ENCODE data around the gene SLC12A6. TPM values are rescaled to one million over a fixed set of nuclear protein-coding genes. Genes with fewer than 3 reads are reported as not detected.
A peak's percentile ranks its signal among the peaks of the same experiment; 100 is the strongest.
"Not testable (repeated sequence)": the region's sequence is repeated elsewhere in the genome, so short reads cannot be mapped to it uniquely, and the experiment has no call there.

SLC12A6 gene
- total RNA-seq, 1 donor from 2014 or later, result 18.4 TPM

- intact Hi-C loops (cut with micrococcal nuclease), result loop anchor here (10.0 kb wide), 3 partner anchors 260 to 330 kb away; partner anchors contain the start of genes AVEN, EMC7 and PGBD4
- peaks cover 27% of the 10 kb centered on the region for H3K36me3 Mint-ChIP-seq (ENCODE audit: low read depth)
- peak overlapping the region; percentile 99 for H3K4me3 Mint-ChIP-seq
- no peaks in the 10 kb centered on the region for H3K9me3 Mint-ChIP-seq
- H3K27me3 Mint-ChIP-seq, result peaks cover 1% of the 10 kb centered on the region
- no peak for DNase-seq
- H3K4me1 Mint-ChIP-seq, result peaks cover 37% of the 10 kb centered on the region
- H3K27ac Mint-ChIP-seq, result peak overlapping the region; percentile 48
These were observed 27.7 kb upstream of the SLC12A6 start for GRCh38 chr15:34365091-34365825.

GRCh38 chr15:34364041-34364440 is 26.5 kb upstream of the SLC12A6 start:
- no peak overlapping the region for H3K4me3 Mint-ChIP-seq
- H3K27ac Mint-ChIP-seq, result no peak overlapping the region
- peaks cover 37% of the 10 kb centered on the region for H3K36me3 Mint-ChIP-seq (ENCODE audit: low read depth)
- no peaks in the 10 kb centered on the region for H3K9me3 Mint-ChIP-seq
- no peaks in the 10 kb centered on the region for H3K27me3 Mint-ChIP-seq
- H3K4me1 Mint-ChIP-seq, result peaks cover 31% of the 10 kb centered on the region
- intact Hi-C loops (cut with micrococcal nuclease), result loop anchor here (10.0 kb wide), 3 partner anchors 259 to 329 kb away; partner anchors contain the start of genes AVEN, EMC7 and PGBD4
- no peak for DNase-seq

- Mint-ChIP-seq H3K9me3 (no peaks in the 10 kb centered on the region), H3K36me3 (ENCODE audit: low read depth) (peaks cover 43% of the 10 kb centered on the region), H3K4me1 (peaks cover 28% of the 10 kb centered on the region), H3K4me3 (no peak overlapping the region), H3K27me3 (no peaks in the 10 kb centered on the region), H3K27ac (no peak overlapping the region)
- intact Hi-C loops (cut with micrococcal nuclease), result loop anchor here (10.0 kb wide), 3 partner anchors 257 to 327 kb away; partner anchors contain the start of genes AVEN, EMC7 and PGBD4
- no peak for DNase-seq
These were observed 24.6 kb upstream of the SLC12A6 start for GRCh38 chr15:34362047-34362773.

GRCh38 chr15:34361278-34361677 is 23.7 kb upstream of the SLC12A6 start:
- DNase-seq, result no peak
- peaks cover 24% of the 10 kb centered on the region for H3K4me1 Mint-ChIP-seq
- H3K27ac Mint-ChIP-seq, result no peak overlapping the region
- H3K4me3 Mint-ChIP-seq, result no peak overlapping the region
- intact Hi-C loops (cut with micrococcal nuclease), result loop anchor here (10.0 kb wide), 3 partner anchors 256 to 326 kb away; partner anchors contain the start of genes AVEN, EMC7 and PGBD4
- no peaks in the 10 kb centered on the region for H3K9me3 Mint-ChIP-seq
- peaks cover 44% of the 10 kb centered on the region for H3K36me3 Mint-ChIP-seq (ENCODE audit: low read depth)
- no peaks in the 10 kb centered on the region for H3K27me3 Mint-ChIP-seq

GRCh38 chr15:34360298-34360697 is 22.7 kb upstream of the SLC12A6 start:
- no peak overlapping the region for H3K27ac Mint-ChIP-seq
- no peak for DNase-seq
- H3K27me3 Mint-ChIP-seq, result no peaks in the 10 kb centered on the region
- peaks cover 50% of the 10 kb centered on the region for H3K36me3 Mint-ChIP-seq (ENCODE audit: low read depth)
- H3K4me3 Mint-ChIP-seq, result no peak overlapping the region
- intact Hi-C loops (cut with micrococcal nuclease), result loop anchor here (10.0 kb wide), 3 partner anchors 255 to 325 kb away; partner anchors contain the start of genes AVEN, EMC7 and PGBD4
- H3K4me1 Mint-ChIP-seq, result peaks cover 16% of the 10 kb centered on the region
- no peaks in the 10 kb centered on the region for H3K9me3 Mint-ChIP-seq

GRCh38 chr15:34359416-34359815 is 21.8 kb upstream of the SLC12A6 start:
- no peak overlapping the region for H3K4me3 Mint-ChIP-seq

GRCh38 chr15:34358948-34359347 is 21.4 kb upstream of the SLC12A6 start:
- intact Hi-C loops (cut with micrococcal nuclease), result no loop called here
- Mint-ChIP-seq H3K4me1 (peaks cover 7% of the 10 kb centered on the region), H3K36me3 (ENCODE audit: low read depth) (peaks cover 56% of the 10 kb centered on the region), H3K4me3 (no peak overlapping the region), H3K27me3 (no peaks in the 10 kb centered on the region), H3K27ac (no peak overlapping the region), H3K9me3 (no peaks in the 10 kb centered on the region)
- DNase-seq, result no peak

More at GRCh38 chr15:34359416-34359815, 21.8 kb upstream of the SLC12A6 start:
- no peak overlapping the region for H3K27ac Mint-ChIP-seq
- H3K4me1 Mint-ChIP-seq, result peaks cover 7% of the 10 kb centered on the region
- no peak for DNase-seq
- no peaks in the 10 kb centered on the region for H3K27me3 Mint-ChIP-seq
- H3K9me3 Mint-ChIP-seq, result no peaks in the 10 kb centered on the region
- intact Hi-C loops (cut with micrococcal nuclease), result no loop called here
- H3K36me3 Mint-ChIP-seq (ENCODE audit: low read depth), result peaks cover 54% of the 10 kb centered on the region

GRCh38 chr15:34358367-34358766 is 20.8 kb upstream of the SLC12A6 start:
- intact Hi-C loops (cut with micrococcal nuclease), result no loop called here
- Mint-ChIP-seq H3K9me3 (no peaks in the 10 kb centered on the region), H3K36me3 (ENCODE audit: low read depth) (peaks cover 54% of the 10 kb centered on the region), H3K4me1 (peaks cover 5% of the 10 kb centered on the region), H3K4me3 (no peak overlapping the region), H3K27ac (no peak overlapping the region), H3K27me3 (no peaks in the 10 kb centered on the region)
- DNase-seq, result no peak

GRCh38 chr15:34357653-34358052 is 20.1 kb upstream of the SLC12A6 start:
- H3K27me3 Mint-ChIP-seq, result no peaks in the 10 kb centered on the region
- H3K4me3 Mint-ChIP-seq, result no peak overlapping the region
- no peak overlapping the region for H3K27ac Mint-ChIP-seq
- DNase-seq, result no peak
- no peaks in the 10 kb centered on the region for H3K9me3 Mint-ChIP-seq
- H3K36me3 Mint-ChIP-seq (ENCODE audit: low read depth), result peaks cover 50% of the 10 kb centered on the region
- H3K4me1 Mint-ChIP-seq, result peaks cover 1% of the 10 kb centered on the region
- intact Hi-C loops (cut with micrococcal nuclease), result no loop called here

GRCh38 chr15:34355241-34355640 is 17.7 kb upstream of the SLC12A6 start:
- DNase-seq, result no peak
- H3K4me1 Mint-ChIP-seq, result peaks cover 3% of the 10 kb centered on the region
- intact Hi-C loops (cut with micrococcal nuclease), result no loop called here
- no peaks in the 10 kb centered on the region for H3K27me3 Mint-ChIP-seq
- no peaks in the 10 kb centered on the region for H3K9me3 Mint-ChIP-seq
- H3K4me3 Mint-ChIP-seq, result no peak overlapping the region
- H3K36me3 Mint-ChIP-seq (ENCODE audit: low read depth), result peaks cover 35% of the 10 kb centered on the region
- no peak overlapping the region for H3K27ac Mint-ChIP-seq

- Mint-ChIP-seq H3K4me3 (no peak overlapping the region), H3K4me1 (peaks cover 3% of the 10 kb centered on the region), H3K9me3 (no peaks in the 10 kb centered on the region), H3K27me3 (no peaks in the 10 kb centered on the region), H3K36me3 (ENCODE audit: low read depth) (peaks cover 29% of the 10 kb centered on the region), H3K27ac (no peak overlapping the region)
- no peak for DNase-seq
- intact Hi-C loops (cut with micrococcal nuclease), result no loop called here
These were observed 16.7 kb upstream of the SLC12A6 start for GRCh38 chr15:34354286-34354685.

- intact Hi-C loops (cut with micrococcal nuclease), result no loop called here
- H3K27me3 Mint-ChIP-seq, result no peaks in the 10 kb centered on the region
- no peak for DNase-seq
- peaks cover 25% of the 10 kb centered on the region for H3K36me3 Mint-ChIP-seq (ENCODE audit: low read depth)
- peaks cover 3% of the 10 kb centered on the region for H3K4me1 Mint-ChIP-seq
- no peak overlapping the region for H3K27ac Mint-ChIP-seq
- H3K4me3 Mint-ChIP-seq, result no peak overlapping the region
- no peaks in the 10 kb centered on the region for H3K9me3 Mint-ChIP-seq
These were observed 16.0 kb upstream of the SLC12A6 start for GRCh38 chr15:34353627-34354026.

- DNase-seq; H3K4me1 Mint-ChIP-seq; H3K4me3 Mint-ChIP-seq; intact Hi-C loops (cut with micrococcal nuclease); H3K9me3 Mint-ChIP-seq; H3K27me3 Mint-ChIP-seq; H3K27ac Mint-ChIP-seq: not testable (repeated sequence)
- peaks cover 22% of the 10 kb centered on the region for H3K36me3 Mint-ChIP-seq (ENCODE audit: low read depth)
These were observed 15.4 kb upstream of the SLC12A6 start for GRCh38 chr15:34352996-34353395.

- no peaks in the 10 kb centered on the region for H3K27me3 Mint-ChIP-seq
- peaks cover 3% of the 10 kb centered on the region for H3K4me1 Mint-ChIP-seq
- intact Hi-C loops (cut with micrococcal nuclease), result no loop called here
- H3K9me3 Mint-ChIP-seq, result no peaks in the 10 kb centered on the region
- no peak overlapping the region for H3K27ac Mint-ChIP-seq
- no peak for DNase-seq
- H3K36me3 Mint-ChIP-seq (ENCODE audit: low read depth), result peaks cover 12% of the 10 kb centered on the region
- no peak overlapping the region for H3K4me3 Mint-ChIP-seq
These were observed 12.2 kb upstream of the SLC12A6 start for GRCh38 chr15:34349769-34350168.
